ENCODE measurements around the gene BOC. TPM values are rescaled to one million over a fixed set of nuclear protein-coding genes. Genes with fewer than 3 reads are reported as not detected.

The BOC gene
- total RNA-seq, 1 experiment from 2014 or later: 1.2 TPM

DNA sequence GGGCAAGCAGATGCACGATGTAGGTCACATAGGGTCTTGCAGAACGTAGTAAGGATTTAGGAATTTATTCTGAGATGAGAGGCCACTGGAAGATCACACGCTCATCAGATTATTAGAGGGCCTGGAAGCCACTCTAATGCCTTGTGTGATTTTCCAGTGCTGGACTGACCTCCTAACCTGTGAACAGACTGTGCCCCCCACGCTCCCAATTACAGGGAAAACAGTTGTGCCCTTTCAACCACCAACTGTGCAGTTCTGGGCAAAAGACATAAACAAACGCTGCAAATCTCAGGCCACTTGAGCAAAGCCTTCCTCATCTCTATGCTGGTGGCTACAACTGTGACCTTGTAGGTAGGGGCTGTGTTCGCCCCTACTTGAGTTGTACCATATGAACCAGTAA lies 48.2 kb upstream of the BOC start:
- Histone ChIP-seq H3K27me3 (replicated peaks; ENCODE audit: insufficient read depth, low read depth, low read length, poor library complexity) (no peaks in the 10 kb centered on the region), H3K9me3 (ENCODE audit: low read depth, low read length, poor library complexity, severe bottlenecking) (no peaks in the 10 kb centered on the region), H3K36me3 (ENCODE audit: insufficient read depth, low read length, poor library complexity, severe bottlenecking) (no peaks in the 10 kb centered on the region), H3K4me1 (ENCODE audit: insufficient read depth, low read length, poor library complexity, severe bottlenecking) (peaks cover 19% of the 10 kb centered on the region), H3K27ac (ENCODE audit: low read depth, low read length, poor library complexity, severe bottlenecking) (no peak overlapping the region), H3K4me3 (ENCODE audit: low read depth, low read length, poor library complexity, severe bottlenecking) (no peak overlapping the region)
- ChIA-PET CTCF (no interaction called here), POLR2A (ENCODE audit: low non-redundant PET) (no interaction called here)
- no peak for DNase-seq (ENCODE audit: low spot score)
- BruUV-seq (replicated peaks): no TSS peak
- intact Hi-C loops (cut with micrococcal nuclease; ENCODE audit: unreplicated experiment): no loop called here
- no peak for TF ChIP-seq EZH2 (IDR thresholded peaks at IDR 0.05; ENCODE audit: borderline replicate concordance, low read depth, low read length, poor library complexity, severe bottlenecking)
- TF ChIP-seq, protein P1, sequence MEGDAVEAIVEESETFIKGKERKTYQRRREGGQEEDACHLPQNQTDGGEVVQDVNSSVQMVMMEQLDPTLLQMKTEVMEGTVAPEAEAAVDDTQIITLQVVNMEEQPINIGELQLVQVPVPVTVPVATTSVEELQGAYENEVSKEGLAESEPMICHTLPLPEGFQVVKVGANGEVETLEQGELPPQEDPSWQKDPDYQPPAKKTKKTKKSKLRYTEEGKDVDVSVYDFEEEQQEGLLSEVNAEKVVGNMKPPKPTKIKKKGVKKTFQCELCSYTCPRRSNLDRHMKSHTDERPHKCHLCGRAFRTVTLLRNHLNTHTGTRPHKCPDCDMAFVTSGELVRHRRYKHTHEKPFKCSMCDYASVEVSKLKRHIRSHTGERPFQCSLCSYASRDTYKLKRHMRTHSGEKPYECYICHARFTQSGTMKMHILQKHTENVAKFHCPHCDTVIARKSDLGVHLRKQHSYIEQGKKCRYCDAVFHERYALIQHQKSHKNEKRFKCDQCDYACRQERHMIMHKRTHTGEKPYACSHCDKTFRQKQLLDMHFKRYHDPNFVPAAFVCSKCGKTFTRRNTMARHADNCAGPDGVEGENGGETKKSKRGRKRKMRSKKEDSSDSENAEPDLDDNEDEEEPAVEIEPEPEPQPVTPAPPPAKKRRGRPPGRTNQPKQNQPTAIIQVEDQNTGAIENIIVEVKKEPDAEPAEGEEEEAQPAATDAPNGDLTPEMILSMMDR (conservative IDR thresholded peaks at IDR 0.05; ENCODE audit: low read depth, low read length): no peak

DNA sequence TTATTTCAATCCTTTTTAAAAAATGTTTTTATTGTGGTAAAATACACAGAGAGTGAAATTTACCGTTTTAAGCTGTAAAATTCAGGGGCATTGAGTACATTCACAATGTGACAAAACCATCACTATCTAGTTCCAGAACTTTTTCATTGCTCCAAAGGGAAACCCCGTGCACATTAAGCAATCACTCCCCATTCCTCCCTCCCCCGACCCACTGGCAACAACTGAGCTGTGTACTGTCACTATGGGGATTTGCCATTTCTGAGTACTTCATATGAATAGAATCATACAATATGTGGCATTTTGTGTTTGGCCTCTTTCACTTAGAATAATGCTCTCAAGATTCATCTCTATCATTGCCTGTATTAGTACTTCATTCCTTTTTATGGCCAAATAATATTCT lies 45.5 kb upstream of the BOC start:
- H3K27ac ChIP-seq (ENCODE audit: low read depth, low read length, poor library complexity, severe bottlenecking): no peak overlapping the region
- TF ChIP-seq, protein P1 (conservative IDR thresholded peaks at IDR 0.05; ENCODE audit: low read depth, low read length): no peak
- TF ChIP-seq EZH2 (IDR thresholded peaks at IDR 0.05; ENCODE audit: borderline replicate concordance, low read depth, low read length, poor library complexity, severe bottlenecking): no peak
- intact Hi-C loops (cut with micrococcal nuclease; ENCODE audit: unreplicated experiment): no loop called here

DNA sequence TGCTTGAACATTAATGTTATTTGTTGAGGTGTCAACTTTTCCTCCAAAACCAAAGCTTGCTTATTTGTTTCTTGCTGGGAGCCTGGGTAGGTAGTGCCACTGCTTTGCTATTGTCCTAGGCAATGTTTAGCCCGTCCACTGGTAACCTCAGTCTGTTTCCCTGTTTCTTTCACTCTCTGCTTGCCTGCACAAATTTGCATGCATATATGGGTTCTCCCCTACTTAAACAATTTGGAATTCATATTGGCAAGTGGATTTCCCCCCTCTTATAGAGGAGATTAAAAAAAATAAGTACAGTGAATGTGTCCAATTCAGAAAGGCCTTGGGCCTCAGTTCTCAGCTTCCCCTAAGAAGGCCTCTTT lies 45.0 kb upstream of the BOC start:
- no peaks in the 10 kb centered on the region for H3K36me3 ChIP-seq (ENCODE audit: insufficient read depth, low read length, poor library complexity, severe bottlenecking)
- no peaks in the 10 kb centered on the region for H3K9me3 ChIP-seq (ENCODE audit: low read depth, low read length, poor library complexity, severe bottlenecking)
- intact Hi-C loops (cut with micrococcal nuclease; ENCODE audit: unreplicated experiment): no loop called here
- peak overlapping the region; percentile 18 for H3K27ac ChIP-seq (ENCODE audit: low read depth, low read length, poor library complexity, severe bottlenecking)
- no TSS peak for BruUV-seq (replicated peaks)
- no peak for DNase-seq (ENCODE audit: low spot score)
- CTCF ChIA-PET: no interaction called here
- no peak overlapping the region for H3K4me3 ChIP-seq (ENCODE audit: low read depth, low read length, poor library complexity, severe bottlenecking)
- POLR2A ChIA-PET (ENCODE audit: low non-redundant PET): no interaction called here
- peaks cover 29% of the 10 kb centered on the region for H3K4me1 ChIP-seq (ENCODE audit: insufficient read depth, low read length, poor library complexity, severe bottlenecking)
- TF ChIP-seq EZH2 (IDR thresholded peaks at IDR 0.05; ENCODE audit: borderline replicate concordance, low read depth, low read length, poor library complexity, severe bottlenecking): no peak
- TF ChIP-seq, protein P1 (conservative IDR thresholded peaks at IDR 0.05; ENCODE audit: low read depth, low read length): no peak
- no peaks in the 10 kb centered on the region for H3K27me3 ChIP-seq (replicated peaks; ENCODE audit: insufficient read depth, low read depth, low read length, poor library complexity)

More for the DNA sequence above, 45.5 kb upstream of the BOC start:
- Histone ChIP-seq H3K9me3 (ENCODE audit: low read depth, low read length, poor library complexity, severe bottlenecking) (no peaks in the 10 kb centered on the region), H3K4me3 (ENCODE audit: low read depth, low read length, poor library complexity, severe bottlenecking) (no peak overlapping the region), H3K4me1 (ENCODE audit: insufficient read depth, low read length, poor library complexity, severe bottlenecking) (peaks cover 29% of the 10 kb centered on the region), H3K27me3 (replicated peaks; ENCODE audit: insufficient read depth, low read depth, low read length, poor library complexity) (no peaks in the 10 kb centered on the region), H3K36me3 (ENCODE audit: insufficient read depth, low read length, poor library complexity, severe bottlenecking) (no peaks in the 10 kb centered on the region)
- POLR2A ChIA-PET (ENCODE audit: low non-redundant PET): no interaction called here
- no peak for DNase-seq (ENCODE audit: low spot score)
- BruUV-seq (replicated peaks): no TSS peak
- CTCF ChIA-PET: no interaction called here
